ENCODE data around the gene TRPM8. TPM values are rescaled to one million over a fixed set of nuclear protein-coding genes. Genes with fewer than 3 reads are reported as not detected.

The TRPM8 gene
- total and polyA plus RNA-seq, 2 of the 8 experiments (the other 6 are each of a cell fraction or from before 2014, with no cell fraction given), result 0.18 to 0.54 TPM

- Histone ChIP-seq H4K91ac (replicated peaks; ENCODE audit: insufficient read length, low read length) (no peak overlapping the region), H3K4me3 (ENCODE audit: extremely low read depth in 1 of 4, insufficient read depth in 2 of 4, low read depth in 3 of 4, low read length in 4 of 4) (no peak overlapping the region), H2AK5ac (ENCODE audit: low read depth, low read length) (no peak overlapping the region), H4K8ac (ENCODE audit: extremely low read depth, insufficient read depth, low read length) (no peak overlapping the region), H3K79me1 (ENCODE audit: low read depth, low read length) (no peaks in the 10 kb centered on the region), H3K56ac (replicated peaks; ENCODE audit: insufficient read length, low read depth, low read length) (no peak overlapping the region), H3K36me3 (ENCODE audit: control insufficient read depth in 2 of 4, insufficient read depth in 4 of 4, low read length in 3 of 4) (no peaks in the 10 kb centered on the region), H4K5ac (ENCODE audit: insufficient read length, low read depth, low read length) (no peak overlapping the region), H2BK20ac (ENCODE audit: low read length) (no peak overlapping the region), H3K23me2 (ENCODE audit: low read depth, low read length) (no peaks in the 10 kb centered on the region), H2BK12ac (ENCODE audit: low read depth, low read length) (no peak overlapping the region), H3K4ac (replicated peaks; ENCODE audit: insufficient read length, low read depth, low read length) (no peak overlapping the region), H3K27me3 (replicated peaks in 1 of 4; ENCODE audit: control insufficient read depth in 3 of 4, extremely low read depth in 1 of 4, insufficient read depth in 3 of 4, low read length in 3 of 4) (no peaks in the 10 kb centered on the region), H3K79me2 (ENCODE audit: control insufficient read depth in 1 of 2, insufficient read depth in 2 of 2, low read length in 2 of 2) (no peaks in the 10 kb centered on the region), H3K18ac (ENCODE audit: extremely low read depth, low read length) (no peak overlapping the region), H3K4me2 (ENCODE audit: insufficient read depth in 1 of 2, low read depth in 2 of 2, low read length in 2 of 2) (no peak overlapping the region), H3K9me3 (ENCODE audit: insufficient read depth in 2 of 2, low read depth in 1 of 2, low read length in 1 of 2) (peaks cover 6 to 15% of the 10 kb centered on the region in 2 experiments; a peak in 2 of 4 replicates), H2AFZ (ENCODE audit: low read length) (no peak overlapping the region), H3K4me1 (replicated peaks in 1 of 4; ENCODE audit: control insufficient read depth in 3 of 4, insufficient read depth in 4 of 4, low read length in 3 of 4) (no peaks in the 10 kb centered on the region), H3K27ac (ENCODE audit: low read depth, low read length) (no peak overlapping the region), H4K20me1 (replicated peaks in 1 of 2; ENCODE audit: control insufficient read depth in 1 of 2, insufficient read depth in 2 of 2, low read length in 2 of 2) (no peaks in the 10 kb centered on the region), H2BK15ac (ENCODE audit: low read length) (no peak overlapping the region), H2BK5ac (ENCODE audit: low read depth, low read length) (no peak overlapping the region), H3K23ac (ENCODE audit: insufficient read length) (no peak overlapping the region), H3K9ac (replicated peaks in 1 of 4; ENCODE audit: extremely low read depth in 1 of 4, low read depth in 3 of 4, low read length in 3 of 4) (no peak overlapping the region), H3K14ac (ENCODE audit: insufficient read length) (no peak overlapping the region), H2BK120ac (replicated peaks; ENCODE audit: low read depth, low read length) (no peak overlapping the region)
- FAIRE-seq, result no peak
- TF ChIP-seq TEAD4 (IDR thresholded peaks at IDR 0.05; ENCODE audit: low read depth, low read length) (no peak), RXRA (IDR thresholded peaks at IDR 0.05; ENCODE audit: insufficient read depth, low read depth, low read length) (no peak), KDM5A (IDR thresholded peaks at IDR 0.05; ENCODE audit: low read length) (no peak), NANOG (IDR thresholded peaks at IDR 0.05; ENCODE audit: insufficient read depth, low read depth, low read length, poor library complexity, severe bottlenecking) (no peak), JUND (IDR thresholded peaks at IDR 0.05; ENCODE audit: low read length) (no peak), ASH2L (IDR thresholded peaks at IDR 0.05; ENCODE audit: low read length) (no peak), RBBP5 (IDR thresholded peaks at IDR 0.05; ENCODE audit: borderline replicate concordance, low read depth, low read length) (no peak), MAFK (IDR thresholded peaks at IDR 0.05; ENCODE audit: low read depth, low read length) (no peak), MAX (IDR thresholded peaks at IDR 0.05) (no peak), CTCF (IDR thresholded peaks at IDR 0.05; ENCODE audit: control extremely low read depth in 1 of 3, insufficient read depth in 1 of 3, low read depth in 1 of 3, low read length in 3 of 3) (no peak)
- ChIA-PET CTCF (ENCODE audit: partially characterized antibody) (interaction anchor here (0.7 kb wide), 1 partner anchor 8 kb away, joined by 3 read pairs; no protein-coding TSS in a partner anchor), POLR2A (ENCODE audit: partially characterized antibody) (no interaction called here)
- DNase-seq (ENCODE audit: low read depth in 1 of 2, low spot score in 2 of 2), result no peak
- 54% methylated on average over 1 of the region's 1 CpG; no CpG with 5 or more reads in 1 of the 2 experiments for WGBS, 2 experiments (ENCODE audit: extremely low coverage in 1 of 2, insufficient coverage in 1 of 2, insufficient read length in 1 of 2, insufficient replicate concordance in 2 of 2, low coverage in 1 of 2, low lambda C conversion rate in 2 of 2, missing lambda C conversion rate in 1 of 2)
Observed at GRCh38 chr2:234022424-234022823, 105.3 kb downstream of the TRPM8 start.
